GM19438 (cell line): Measurements from ENCODE around the gene ANKRD44.

Experiments used
- ATAC-seq: cut with Tn5 transposase; IDR thresholded peaks from one replicate; pipeline ENCODE4 v1.9.1; 2021; ENCODE audit warnings: low read depth; ENCODE audit not compliant: unreplicated experiment

Gene ANKRD44

DNA sequence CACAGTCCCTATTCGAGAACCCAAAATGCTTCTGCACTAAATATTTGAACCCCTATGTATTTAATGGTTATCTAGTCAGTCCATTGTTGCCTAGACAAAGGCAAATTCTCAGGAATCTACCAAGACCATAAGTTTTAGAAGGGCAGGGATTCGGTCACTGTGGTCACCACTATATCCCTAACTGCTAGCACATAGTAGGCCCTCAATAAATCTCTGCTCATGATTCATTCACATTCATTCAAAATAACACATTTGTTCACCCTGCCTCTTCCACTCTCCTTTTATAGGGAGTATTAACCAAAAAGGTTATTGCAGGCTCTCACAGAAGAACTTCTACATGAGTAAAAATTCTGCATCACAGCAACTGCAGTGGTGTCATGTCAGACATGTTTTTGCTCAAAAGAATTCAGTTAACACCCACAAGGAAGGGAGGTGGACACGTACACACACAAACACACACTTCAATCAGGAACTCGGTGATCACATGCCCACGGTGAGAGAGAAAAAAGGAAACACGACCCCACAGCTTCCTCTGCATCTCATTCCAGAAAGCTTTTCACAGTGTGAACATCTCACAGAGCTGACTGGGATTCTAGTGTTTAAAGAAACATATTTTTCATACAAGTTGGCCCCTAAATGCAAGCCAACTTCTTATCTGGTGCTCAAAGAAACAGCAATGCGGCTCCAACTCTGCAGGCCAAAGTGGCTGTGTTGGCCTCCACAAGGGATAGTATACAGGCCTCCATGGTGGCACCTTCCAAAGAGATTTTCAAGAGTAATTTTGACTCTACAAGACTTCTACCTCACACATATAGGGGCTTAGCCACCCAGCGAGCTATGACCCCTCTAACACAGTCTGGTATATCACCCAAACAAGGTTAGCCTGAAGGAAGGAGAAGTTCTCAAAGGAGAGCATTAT, 98.0 kb downstream of the ANKRD44 start:
- no peak for ATAC-seq

DNA sequence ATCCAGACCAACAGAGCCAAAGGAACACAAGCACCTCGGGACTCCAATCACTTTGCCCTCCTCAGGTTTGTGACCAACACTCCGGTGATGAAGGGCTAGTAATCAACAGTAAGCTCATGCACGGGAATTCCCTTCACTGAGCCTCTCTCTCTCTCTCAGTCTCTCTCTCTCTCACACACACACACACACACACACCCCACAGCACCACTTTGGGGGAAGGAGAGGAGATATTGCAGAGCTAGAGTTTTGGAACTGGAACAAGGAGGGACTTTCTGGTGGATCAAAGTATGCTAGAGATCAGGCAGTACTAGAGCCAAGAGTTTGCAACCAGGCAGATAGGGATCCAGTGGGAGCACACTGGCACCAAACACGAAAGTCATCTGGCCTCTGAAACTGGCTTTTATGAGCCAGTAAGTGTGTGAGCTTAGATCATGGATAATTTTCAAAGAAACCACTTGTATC, 98.7 kb downstream of the ANKRD44 start:
- ATAC-seq, result no peak

DNA sequence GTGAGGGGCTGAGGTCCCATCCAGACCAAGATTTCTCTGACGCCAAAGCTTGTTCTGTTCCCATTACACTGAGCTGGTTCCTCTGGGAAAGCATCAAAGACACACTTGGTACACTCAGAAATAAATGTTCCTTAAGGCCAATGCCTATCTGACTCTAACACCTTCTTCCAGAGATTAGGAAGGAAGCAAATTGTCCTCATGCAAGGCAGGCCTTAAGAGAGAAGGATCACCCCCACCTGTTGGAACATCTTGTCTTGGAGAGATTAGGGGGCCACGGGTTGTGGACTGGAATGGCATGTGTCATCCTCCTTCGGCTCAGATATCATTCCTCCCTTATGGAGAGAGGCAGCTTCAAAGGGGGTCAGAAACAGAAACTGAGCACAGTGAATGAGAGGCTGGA, 100.2 kb downstream of the ANKRD44 start:
- no peak for ATAC-seq

GRCh38 chr2:197209742-197210408, 100.7 kb downstream of the ANKRD44 start:
- ATAC-seq, result peak; percentile 39

DNA sequence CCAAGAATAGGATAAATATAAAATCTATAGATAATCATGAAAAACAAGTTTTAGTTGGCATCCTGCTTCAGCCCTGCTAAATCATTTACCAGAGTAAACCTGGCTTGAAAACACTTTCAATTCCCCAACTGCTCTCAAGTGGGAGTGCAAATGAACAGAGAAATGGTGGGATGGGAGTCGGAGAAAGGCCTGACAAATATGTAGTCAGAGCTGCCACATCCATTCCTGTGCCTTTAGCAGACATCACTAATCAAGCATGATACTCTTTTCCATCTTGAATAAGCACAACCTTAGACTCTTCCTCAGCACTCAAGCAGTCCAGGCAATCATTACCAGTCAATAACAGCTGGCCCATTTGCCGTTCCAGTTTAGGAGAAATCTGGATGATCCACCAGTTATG, 101.3 kb downstream of the ANKRD44 start:
- peak; percentile 25 for ATAC-seq

DNA sequence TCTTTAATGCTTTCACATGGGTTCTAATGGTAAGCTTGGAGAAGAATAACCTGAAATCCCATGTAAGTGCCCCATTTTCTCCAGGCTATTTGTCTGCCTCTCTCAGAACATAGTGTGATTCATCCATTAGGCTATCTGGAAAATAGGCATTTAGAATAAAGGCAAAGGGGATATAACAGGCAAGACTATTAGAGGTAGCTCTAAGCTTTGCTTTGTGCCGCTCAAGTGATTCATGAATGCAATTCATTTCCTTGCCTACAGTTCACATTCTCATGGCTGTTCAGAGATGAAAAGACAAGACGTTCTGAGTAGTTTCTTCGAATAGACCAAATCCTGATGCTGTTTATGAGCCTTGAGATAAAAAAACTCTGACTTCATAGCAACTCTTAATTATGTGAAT, 101.7 kb downstream of the ANKRD44 start:
- ATAC-seq, result no peak

DNA sequence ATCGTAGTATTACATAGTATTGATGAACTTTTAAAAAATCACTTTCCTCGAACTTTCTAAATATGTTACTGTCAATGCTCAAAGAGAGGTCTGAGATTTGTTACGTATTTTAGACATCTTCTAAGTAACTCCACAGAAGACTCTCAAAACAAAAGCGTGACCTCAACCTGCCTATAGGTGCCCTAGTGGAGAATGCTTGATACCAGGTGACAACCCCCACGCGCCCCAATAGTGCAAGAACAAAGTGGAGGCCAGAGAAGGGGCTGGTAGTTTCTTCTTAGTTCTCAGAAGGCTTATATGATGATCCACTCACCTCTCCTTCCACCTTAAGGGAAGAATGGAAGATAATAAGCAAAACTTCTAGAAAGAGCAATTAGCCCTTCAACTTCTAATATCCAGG, 102.6 kb downstream of the ANKRD44 start:
- no peak for ATAC-seq

GRCh38 chr2:197207598-197207997, 103.0 kb downstream of the ANKRD44 start:
- no peak for ATAC-seq

GRCh38 chr2:197207106-197207505, 103.5 kb downstream of the ANKRD44 start:
- no peak for ATAC-seq

DNA sequence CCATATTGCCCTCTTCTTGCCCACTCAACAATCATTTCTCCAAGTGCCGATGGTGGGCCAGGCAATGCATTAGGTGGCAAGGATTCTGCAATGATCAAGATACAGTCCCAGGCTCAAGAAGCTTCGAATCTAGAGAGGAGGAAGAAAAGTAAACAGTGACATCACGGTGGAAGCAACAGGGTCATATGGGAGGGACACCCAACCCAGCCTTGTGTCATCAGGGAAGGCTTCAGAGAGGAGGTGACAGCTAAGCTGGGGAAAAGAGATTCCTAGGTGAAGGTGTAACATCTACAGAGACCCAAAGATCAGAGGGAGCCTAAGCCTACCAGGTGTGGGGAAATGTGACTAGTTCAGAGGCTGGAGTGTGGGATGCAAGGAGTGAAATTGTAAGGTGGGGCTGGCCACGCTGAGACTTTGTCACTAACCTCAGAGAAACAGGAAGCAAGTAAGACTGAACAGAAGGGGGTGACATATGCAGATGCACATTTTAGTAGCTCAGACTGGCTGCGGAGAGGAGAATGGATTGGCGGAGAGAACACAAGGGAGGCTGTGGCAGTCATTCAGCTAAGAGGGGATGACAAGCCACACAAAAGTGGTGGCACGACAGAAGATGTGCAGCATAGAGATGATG, 104.9 kb downstream of the ANKRD44 start:
- peak; percentile 63 for ATAC-seq

- ATAC-seq, result no peak
Observed at GRCh38 chr2:197204519-197205250, 105.9 kb downstream of the ANKRD44 start.

GRCh38 chr2:197201874-197202273, 108.7 kb downstream of the ANKRD44 start:
- no peak for ATAC-seq

DNA sequence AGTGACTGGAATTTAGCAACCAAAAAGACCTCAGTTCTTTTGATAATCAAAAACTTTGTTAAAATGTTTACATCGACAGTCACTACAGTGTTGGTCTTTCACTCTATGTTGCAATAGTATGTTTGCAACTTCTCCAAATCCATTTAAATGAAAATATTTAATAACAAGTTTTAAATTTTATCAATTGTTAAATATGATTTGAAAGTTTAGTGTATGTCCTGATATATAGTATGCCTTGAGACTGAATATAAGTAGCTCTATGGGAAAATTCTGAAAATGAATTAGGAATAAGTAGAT, 109.9 kb downstream of the ANKRD44 start:
- no peak for ATAC-seq

DNA sequence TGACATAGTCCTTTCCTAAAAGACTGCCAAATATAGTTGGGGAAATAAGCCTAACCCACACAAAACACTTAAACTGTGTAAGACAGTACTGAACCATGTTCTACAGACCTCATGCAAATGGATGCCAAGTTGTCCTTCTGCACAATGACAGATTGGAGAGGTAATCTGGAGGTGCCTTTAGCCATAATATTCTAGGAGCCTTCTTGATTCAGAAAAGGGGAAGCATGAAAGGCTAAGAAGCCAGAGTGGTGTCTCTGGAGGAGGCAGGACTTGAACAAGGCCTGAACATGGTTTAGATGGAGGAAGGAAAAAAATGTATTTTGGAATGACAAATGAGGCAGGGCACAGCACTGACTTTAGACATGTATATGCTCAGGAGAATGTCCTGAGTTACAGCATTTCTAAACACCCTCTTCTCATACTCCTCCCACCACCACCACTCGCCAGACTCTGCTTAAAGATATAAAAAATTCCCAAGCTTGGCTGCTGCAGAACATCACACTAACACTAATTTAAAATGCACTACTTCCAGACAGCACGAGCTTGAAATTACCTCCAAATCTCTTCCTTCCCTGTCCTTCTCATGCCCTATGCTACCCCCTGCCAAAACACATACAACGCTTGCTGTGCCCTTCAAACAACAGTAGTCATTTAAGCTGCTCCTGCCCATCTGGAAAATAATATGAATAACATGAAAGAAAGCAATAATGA, 110.4 kb downstream of the ANKRD44 start:
- ATAC-seq, result no peak

DNA sequence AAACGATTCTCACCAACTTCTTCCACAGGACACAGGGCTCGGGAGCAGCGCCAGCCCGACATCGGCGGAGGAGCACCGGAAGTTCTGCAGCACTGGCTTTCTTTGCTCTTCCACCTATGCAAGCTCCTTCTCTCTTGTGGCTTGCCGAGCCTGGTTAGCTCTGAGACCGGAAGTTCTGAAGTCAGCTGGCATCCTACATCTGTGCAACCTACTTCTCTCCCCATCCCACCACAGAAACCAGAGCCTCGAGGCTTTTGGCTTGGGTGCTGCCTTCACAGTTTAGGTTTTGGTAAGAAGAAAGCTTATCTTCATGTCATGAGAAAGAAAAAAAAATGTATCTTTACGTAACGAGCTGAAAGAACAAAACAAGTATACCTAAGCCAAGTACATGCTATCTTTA, 111.7 kb downstream of the ANKRD44 start:
- ATAC-seq, result peak; percentile 99

DNA sequence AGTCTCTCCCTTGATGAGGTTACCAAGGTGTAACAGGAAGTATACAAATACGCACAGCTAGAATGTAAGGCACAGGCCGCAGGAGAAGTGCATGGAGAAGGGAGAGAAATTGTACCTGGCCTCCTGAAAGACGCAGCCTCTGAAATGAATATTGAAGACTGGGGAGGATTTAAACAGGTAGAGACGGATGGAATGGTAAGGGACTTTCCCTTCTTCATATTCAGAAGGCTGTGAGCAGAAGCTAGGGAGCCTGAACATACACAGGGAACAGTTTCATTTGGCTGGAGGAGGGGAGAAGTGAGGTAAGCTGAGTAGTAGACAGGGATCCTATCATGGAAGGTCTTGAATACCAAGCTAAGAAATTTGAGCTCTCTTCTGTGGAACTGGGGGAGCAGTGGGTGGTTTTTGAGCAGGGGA, 112.7 kb downstream of the ANKRD44 start:
- ATAC-seq, result no peak

- no peak for ATAC-seq
Observed at GRCh38 chr2:197196541-197197180, 113.9 kb downstream of the ANKRD44 start.

DNA sequence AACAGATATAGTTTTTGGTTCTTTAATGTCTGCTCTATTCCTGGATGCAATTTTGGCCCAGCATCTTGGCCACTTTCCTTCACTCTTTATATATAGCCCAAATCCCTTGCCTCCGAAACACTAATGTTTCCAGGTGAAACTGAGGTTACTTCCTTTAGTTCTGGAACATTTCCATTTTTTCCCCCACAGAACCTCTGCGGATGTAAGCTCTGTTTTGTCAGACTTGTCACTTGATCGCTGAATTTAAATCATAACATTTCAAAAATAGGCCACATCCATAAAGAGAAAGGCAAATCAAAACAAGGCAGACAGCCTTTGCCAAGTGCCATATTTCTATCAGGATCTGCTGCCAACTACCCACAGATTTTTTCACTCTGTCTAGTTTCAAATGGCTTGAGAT, 115.1 kb downstream of the ANKRD44 start:
- ATAC-seq, result no peak

DNA sequence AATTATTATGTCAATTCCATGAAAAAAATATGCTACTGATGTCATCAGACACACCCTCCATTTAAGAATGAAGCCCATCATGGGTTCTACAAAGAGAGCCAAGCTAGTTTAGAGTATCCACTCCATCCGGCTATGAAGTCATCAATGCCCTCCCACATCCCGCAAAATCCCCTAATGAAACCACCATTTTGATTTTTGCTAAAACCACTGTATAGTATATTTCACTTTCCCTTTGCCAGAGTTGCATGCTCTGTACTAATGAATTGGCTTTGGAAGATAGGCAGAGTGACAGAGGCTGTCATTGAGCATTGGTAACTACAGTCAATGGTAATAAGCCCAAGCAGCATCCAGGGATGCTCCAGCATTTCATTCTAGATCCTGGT, 118.6 kb downstream of the ANKRD44 start:
- peak; percentile 66 for ATAC-seq
